ENCODE results near the gene CYB5R4.

DNA sequence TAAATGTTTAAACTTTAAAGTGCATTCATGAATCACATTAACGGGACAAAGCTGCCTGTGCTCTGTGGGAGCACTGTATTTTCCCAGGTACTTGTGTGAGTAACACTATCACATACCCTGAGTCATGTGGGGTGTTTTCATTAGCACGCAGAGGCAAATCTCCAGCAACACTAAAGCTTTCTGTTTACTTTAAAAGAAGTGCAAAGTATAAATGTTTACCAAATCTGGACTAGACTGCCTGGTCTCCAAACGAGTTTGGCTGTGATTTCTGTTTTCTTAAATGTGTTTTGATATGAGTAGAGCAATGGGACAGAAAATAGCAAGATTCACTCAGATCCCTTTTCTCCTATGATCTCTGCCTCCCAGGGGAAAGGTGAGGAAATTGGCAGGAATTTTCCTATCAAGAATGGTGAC is 35.1 kb upstream of the CYB5R4 start:
- TF ChIP-seq, protein P1, sequence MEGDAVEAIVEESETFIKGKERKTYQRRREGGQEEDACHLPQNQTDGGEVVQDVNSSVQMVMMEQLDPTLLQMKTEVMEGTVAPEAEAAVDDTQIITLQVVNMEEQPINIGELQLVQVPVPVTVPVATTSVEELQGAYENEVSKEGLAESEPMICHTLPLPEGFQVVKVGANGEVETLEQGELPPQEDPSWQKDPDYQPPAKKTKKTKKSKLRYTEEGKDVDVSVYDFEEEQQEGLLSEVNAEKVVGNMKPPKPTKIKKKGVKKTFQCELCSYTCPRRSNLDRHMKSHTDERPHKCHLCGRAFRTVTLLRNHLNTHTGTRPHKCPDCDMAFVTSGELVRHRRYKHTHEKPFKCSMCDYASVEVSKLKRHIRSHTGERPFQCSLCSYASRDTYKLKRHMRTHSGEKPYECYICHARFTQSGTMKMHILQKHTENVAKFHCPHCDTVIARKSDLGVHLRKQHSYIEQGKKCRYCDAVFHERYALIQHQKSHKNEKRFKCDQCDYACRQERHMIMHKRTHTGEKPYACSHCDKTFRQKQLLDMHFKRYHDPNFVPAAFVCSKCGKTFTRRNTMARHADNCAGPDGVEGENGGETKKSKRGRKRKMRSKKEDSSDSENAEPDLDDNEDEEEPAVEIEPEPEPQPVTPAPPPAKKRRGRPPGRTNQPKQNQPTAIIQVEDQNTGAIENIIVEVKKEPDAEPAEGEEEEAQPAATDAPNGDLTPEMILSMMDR (conservative IDR thresholded peaks at IDR 0.05 in 1 of 2, IDR thresholded peaks at IDR 0.05 in 1 of 2; ENCODE audit: low read depth in 1 of 2, low read length in 2 of 2), result no peak
- TF ChIP-seq EZH2 (IDR thresholded peaks at IDR 0.05; ENCODE audit: low read length, missing control alignments), result no peak

Data from fibroblast of lung (primary cell).